NCI-H1417 (cell line): ENCODE data around the gene C8G.

Experiments used
- DNase-seq, 3 experiments: peaks; one replicate each; lab custom pipeline; 2025; lab: John Stamatoyannopoulos, UW

The C8G gene

GRCh38 chr9:136920734-136921231 is 24.3 kb upstream of the C8G start:
- DNase-seq: no peak

GRCh38 chr9:136921307-136921706 is 23.7 kb upstream of the C8G start:
- DNase-seq: no peak

GRCh38 chr9:136921718-136922117 is 23.3 kb upstream of the C8G start:
- no peak for DNase-seq

GRCh38 chr9:136922540-136922939 is 22.5 kb upstream of the C8G start:
- DNase-seq: no peak

GRCh38 chr9:136923881-136924280 is 21.2 kb upstream of the C8G start:
- DNase-seq: peak; percentile 58 to 77 (median 61)

- no peak for DNase-seq
Observed at GRCh38 chr9:136925414-136926153, 19.5 kb upstream of the C8G start.

- DNase-seq: no peak
Observed at GRCh38 chr9:136926154-136926704, 18.8 kb upstream of the C8G start.

- DNase-seq: no peak
Observed at GRCh38 chr9:136926749-136927148, 18.3 kb upstream of the C8G start.

GRCh38 chr9:136927343-136928271 is 17.4 kb upstream of the C8G start:
- no peak for DNase-seq

GRCh38 chr9:136928591-136928990 is 16.5 kb upstream of the C8G start:
- no peak for DNase-seq

- DNase-seq: no peak
Observed at GRCh38 chr9:136930014-136930413, 15.0 kb upstream of the C8G start.

GRCh38 chr9:136931611-136932130 is 13.4 kb upstream of the C8G start:
- no peak for DNase-seq

GRCh38 chr9:136934277-136934676 is 10.8 kb upstream of the C8G start:
- DNase-seq: no peak

GRCh38 chr9:136935651-136936050 is 9.4 kb upstream of the C8G start:
- no peak for DNase-seq

- DNase-seq: no peak
Observed at GRCh38 chr9:136936645-136937170, 8.3 kb upstream of the C8G start.

- no peak for DNase-seq
Observed at GRCh38 chr9:136937186-136938001, 7.6 kb upstream of the C8G start.

GRCh38 chr9:136939431-136939995 is 5.5 kb upstream of the C8G start:
- DNase-seq: no peak

GRCh38 chr9:136939996-136940525 is 5.0 kb upstream of the C8G start:
- DNase-seq: no peak

- DNase-seq: no peak
Observed at GRCh38 chr9:136940526-136941230, 4.4 kb upstream of the C8G start.
